Measurements from ENCODE around the gene CACNA1C.

Gene CACNA1C

DNA sequence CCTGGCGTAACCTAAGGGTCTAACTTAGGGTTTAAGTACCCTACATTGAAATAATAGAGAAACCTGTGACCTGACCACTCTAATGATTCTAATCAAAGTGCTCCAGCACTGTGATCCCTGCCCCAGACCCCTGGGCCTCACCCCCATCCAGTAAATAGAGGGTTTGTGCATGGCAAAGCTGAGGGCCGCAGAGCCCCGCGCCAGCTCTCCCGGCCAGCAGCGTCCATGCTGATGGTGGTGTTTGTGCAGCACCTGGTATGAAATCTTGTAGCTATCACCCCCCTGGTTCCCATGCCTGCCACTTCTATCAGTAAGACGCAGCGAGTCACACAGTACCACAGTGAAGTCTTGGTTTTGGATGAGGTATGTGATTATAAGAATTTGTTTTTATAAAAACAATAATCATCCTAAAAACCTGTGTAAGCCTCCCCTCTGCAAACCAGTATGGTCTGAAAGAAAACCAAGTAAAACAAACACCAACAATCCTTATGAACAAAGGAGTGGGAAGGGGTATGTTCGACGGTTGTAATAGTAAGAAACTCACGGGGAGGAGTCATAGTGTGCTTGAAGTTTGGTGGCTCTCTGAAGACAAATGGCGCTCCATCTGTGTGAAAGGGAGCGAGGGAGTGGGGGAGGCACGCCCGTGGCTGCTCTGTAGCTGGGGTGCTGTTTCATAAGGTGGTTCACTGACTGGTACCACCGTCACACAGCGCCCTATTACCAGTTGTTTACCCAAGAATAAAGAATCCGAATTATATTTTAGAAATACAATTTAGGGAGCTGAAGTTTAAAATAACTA, 156.2 kb downstream of the CACNA1C start:
- no peaks in the 10 kb centered on the region for H3K79me2 ChIP-seq (ENCODE audit: control insufficient read depth, low read length)
- no peaks in the 10 kb centered on the region for H3K36me3 ChIP-seq (ENCODE audit: control insufficient read depth, low read length)
- no peak overlapping the region for H3K27ac ChIP-seq (ENCODE audit: low read depth, low read length)
- no peaks in the 10 kb centered on the region for H3F3A ChIP-seq (ENCODE audit: control insufficient read depth, insufficient read depth)
- no peak overlapping the region for H3K4me2 ChIP-seq (ENCODE audit: low read length)
- no peaks in the 10 kb centered on the region for H3K9me3 ChIP-seq (ENCODE audit: control insufficient read depth, insufficient read depth, low read length)
- H3K27me3 ChIP-seq (ENCODE audit: control insufficient read depth, low read length) = no peaks in the 10 kb centered on the region
- no peak overlapping the region for H3K4me3 ChIP-seq (ENCODE audit: low read length)
- TF ChIP-seq EZH2phosphoT487 (IDR thresholded peaks at IDR 0.05; ENCODE audit: borderline replicate concordance, low read length) (no peak), CTCF (IDR thresholded peaks at IDR 0.05; ENCODE audit: low read depth, low read length, poor library complexity, severe bottlenecking) (no peak)
- peaks cover 16% of the 10 kb centered on the region for H3K4me1 ChIP-seq (ENCODE audit: control insufficient read depth, low read length)
- H4K20me1 ChIP-seq (ENCODE audit: control insufficient read depth, insufficient read depth, low read depth, low read length) = no peaks in the 10 kb centered on the region
- H3K9me2 ChIP-seq (replicated peaks; ENCODE audit: control insufficient read depth, low read length) = no peaks in the 10 kb centered on the region

- TF ChIP-seq EZH2phosphoT487 (IDR thresholded peaks at IDR 0.05; ENCODE audit: borderline replicate concordance, low read length) = no peak
- no peak for TF ChIP-seq CTCF (IDR thresholded peaks at IDR 0.05; ENCODE audit: low read depth, low read length, poor library complexity, severe bottlenecking)
- Histone ChIP-seq H3K9me3 (ENCODE audit: control insufficient read depth, insufficient read depth, low read length) (no peaks in the 10 kb centered on the region), H3K4me3 (ENCODE audit: low read length) (no peak overlapping the region)
Measured at GRCh38 chr12:2211119-2211518, 158.3 kb downstream of the CACNA1C start.

GRCh38 chr12:2212537-2212936, 159.8 kb downstream of the CACNA1C start:
- Histone ChIP-seq H3K9me3 (ENCODE audit: control insufficient read depth, insufficient read depth, low read length) (no peaks in the 10 kb centered on the region), H3K79me2 (ENCODE audit: control insufficient read depth, low read length) (no peaks in the 10 kb centered on the region), H3K4me2 (ENCODE audit: low read length) (no peak overlapping the region), H3K27me3 (ENCODE audit: control insufficient read depth, low read length) (no peaks in the 10 kb centered on the region), H3K9me2 (replicated peaks; ENCODE audit: control insufficient read depth, low read length) (no peaks in the 10 kb centered on the region), H3K27ac (ENCODE audit: low read depth, low read length) (no peak overlapping the region), H3F3A (ENCODE audit: control insufficient read depth, insufficient read depth) (no peaks in the 10 kb centered on the region), H3K36me3 (ENCODE audit: control insufficient read depth, low read length) (no peaks in the 10 kb centered on the region), H3K4me3 (ENCODE audit: low read length) (no peak overlapping the region), H4K20me1 (ENCODE audit: control insufficient read depth, insufficient read depth, low read depth, low read length) (no peaks in the 10 kb centered on the region), H3K4me1 (ENCODE audit: control insufficient read depth, low read length) (peaks cover 16% of the 10 kb centered on the region)
- TF ChIP-seq CTCF (IDR thresholded peaks at IDR 0.05; ENCODE audit: low read depth, low read length, poor library complexity, severe bottlenecking) (no peak), EZH2phosphoT487 (IDR thresholded peaks at IDR 0.05; ENCODE audit: borderline replicate concordance, low read length) (no peak)

More at GRCh38 chr12:2211119-2211518, 158.3 kb downstream of the CACNA1C start:
- peaks cover 16% of the 10 kb centered on the region for H3K4me1 ChIP-seq (ENCODE audit: control insufficient read depth, low read length)
- no peak overlapping the region for H3K4me2 ChIP-seq (ENCODE audit: low read length)
- H4K20me1 ChIP-seq (ENCODE audit: control insufficient read depth, insufficient read depth, low read depth, low read length) = no peaks in the 10 kb centered on the region
- no peak overlapping the region for H3K27ac ChIP-seq (ENCODE audit: low read depth, low read length)
- no peaks in the 10 kb centered on the region for H3K27me3 ChIP-seq (ENCODE audit: control insufficient read depth, low read length)
- H3F3A ChIP-seq (ENCODE audit: control insufficient read depth, insufficient read depth) = no peaks in the 10 kb centered on the region
- no peaks in the 10 kb centered on the region for H3K79me2 ChIP-seq (ENCODE audit: control insufficient read depth, low read length)
- no peaks in the 10 kb centered on the region for H3K36me3 ChIP-seq (ENCODE audit: control insufficient read depth, low read length)
- H3K9me2 ChIP-seq (replicated peaks; ENCODE audit: control insufficient read depth, low read length) = no peaks in the 10 kb centered on the region

Data from DOHH2 (cell line).